OCI-M2 (cell line): ENCODE results near the gene WDR49.

Source experiments
- DNase-seq: peaks from one replicate; lab custom pipeline; 2025; ENCODE audit not compliant: unreplicated experiment; lab: John Stamatoyannopoulos, UW

WDR49 gene

DNA sequence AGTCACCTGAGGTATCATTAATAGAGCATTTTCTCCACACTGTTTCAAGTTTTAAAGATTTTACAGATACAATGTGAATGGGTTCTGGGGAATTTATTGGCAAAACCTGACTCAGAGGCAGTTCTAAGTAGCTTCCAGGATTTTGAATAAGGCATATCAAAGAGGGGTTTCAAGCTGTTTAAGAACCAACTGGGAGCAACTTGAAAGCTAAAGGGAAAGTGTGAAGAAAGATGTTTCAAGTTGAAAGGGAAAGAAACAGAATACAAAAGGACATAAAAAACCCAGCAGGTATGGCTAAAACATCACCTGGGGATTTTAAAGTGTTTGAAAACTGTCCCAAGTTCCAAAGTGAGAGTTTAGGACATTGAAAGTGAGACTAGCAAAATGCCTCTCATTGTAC is 162.1 kb downstream of the WDR49 start:
- no peak for DNase-seq

DNA sequence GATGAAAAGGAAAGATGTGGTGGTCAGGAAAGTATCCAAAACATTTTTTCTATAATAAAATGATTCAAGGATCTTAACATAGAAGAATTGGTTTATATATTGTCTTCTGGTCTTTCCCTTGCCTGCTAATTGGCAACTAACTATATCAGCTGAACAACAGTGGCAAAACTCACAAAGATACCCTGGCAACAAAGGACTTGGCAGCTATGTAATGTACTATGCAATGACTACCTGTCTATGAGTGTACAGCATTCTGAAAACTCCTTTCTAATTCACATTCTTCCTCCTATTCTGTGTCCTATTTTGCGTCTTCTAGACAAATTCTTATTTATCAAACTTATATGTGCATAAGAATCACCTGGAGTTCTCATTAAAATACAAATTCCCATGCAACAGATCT is 164.2 kb downstream of the WDR49 start:
- no peak for DNase-seq

DNA sequence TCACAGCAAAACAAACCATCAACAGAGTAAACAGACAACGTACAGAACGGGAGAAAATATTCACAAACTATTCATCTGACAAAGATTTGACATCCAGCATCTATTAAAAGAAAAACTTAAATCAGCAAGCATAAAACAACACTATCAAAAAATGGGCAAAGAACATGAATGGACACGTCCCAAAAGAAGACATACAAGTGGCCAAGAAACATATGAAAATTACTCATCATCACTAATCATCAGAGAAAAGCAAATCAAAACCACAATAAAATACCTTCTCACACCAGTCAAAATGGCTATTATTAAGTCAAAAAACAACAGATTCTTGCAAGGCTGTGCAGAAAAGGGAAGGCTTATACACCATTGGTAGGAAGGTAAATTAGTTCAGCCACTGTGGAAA is 166.2 kb downstream of the WDR49 start:
- DNase-seq: no peak

DNA sequence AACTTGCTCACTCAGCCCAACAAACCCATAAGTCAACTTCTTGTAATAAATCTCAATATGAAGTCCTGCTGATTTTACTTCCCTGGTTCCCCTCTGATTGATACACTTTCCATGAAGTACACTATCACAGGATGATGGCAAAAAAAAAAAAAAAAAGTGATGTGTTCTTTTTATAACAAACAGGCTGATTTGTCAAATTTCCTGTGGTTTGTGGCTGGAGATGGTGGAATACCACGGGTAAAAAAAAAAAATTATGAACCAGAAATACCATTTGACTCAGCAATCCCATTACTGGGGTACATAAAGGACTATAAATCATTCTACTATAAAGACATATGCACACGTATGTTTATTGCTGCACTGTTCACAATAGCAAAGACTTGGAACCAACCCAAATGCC is 169.2 kb downstream of the WDR49 start:
- no peak for DNase-seq

DNA sequence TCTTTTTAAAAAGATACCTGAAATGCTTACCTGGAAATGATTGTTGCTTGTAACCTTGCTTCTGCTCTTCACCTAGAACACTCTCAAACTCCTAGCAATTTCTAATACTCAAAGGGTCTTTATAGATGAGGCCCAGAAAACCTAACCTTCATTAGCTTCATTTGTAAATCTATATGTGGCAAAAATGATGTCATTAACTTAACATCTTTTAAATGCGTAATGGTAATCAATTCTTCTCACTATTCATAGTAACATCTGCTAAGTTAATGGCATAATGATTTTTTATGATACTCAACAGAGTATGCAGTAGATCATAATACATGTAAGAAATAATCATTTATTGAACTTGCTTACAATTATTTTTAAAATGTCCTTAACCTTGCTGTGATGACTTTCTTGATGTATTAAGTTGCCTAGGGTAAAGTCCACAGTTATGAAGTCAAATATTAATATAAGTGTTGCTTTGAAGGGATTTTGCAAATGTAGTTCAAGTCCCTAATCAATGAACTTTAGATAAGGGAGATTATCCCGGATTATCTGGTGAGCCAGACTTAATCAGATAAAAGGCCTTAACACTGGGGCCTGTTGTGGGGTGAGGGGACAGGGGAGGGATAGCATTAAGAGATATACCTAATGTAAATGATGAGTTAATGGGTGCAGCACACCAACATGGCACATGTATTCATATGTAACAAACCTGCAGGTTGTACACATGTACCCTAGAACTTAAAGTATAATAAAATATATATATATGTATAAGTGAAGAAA is 169.8 kb downstream of the WDR49 start:
- DNase-seq: no peak

DNA sequence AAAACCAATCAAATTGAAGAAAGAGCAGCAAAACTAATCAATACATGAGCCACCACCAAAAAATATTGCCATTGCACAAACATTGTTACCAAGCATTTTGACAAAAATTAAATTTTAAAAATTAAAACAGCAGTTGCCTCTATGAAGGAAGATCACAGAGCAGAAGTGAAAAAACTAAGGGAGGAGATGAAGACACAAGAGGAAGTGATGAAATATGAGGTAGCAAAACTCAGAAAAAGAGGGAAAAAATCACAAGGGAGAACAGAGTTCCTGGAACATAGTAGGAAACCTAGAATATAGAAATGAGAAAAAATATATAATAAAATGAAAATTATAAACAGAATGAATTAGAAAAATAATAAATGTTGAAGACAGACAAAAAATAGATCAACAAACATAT is 172.6 kb downstream of the WDR49 start:
- no peak for DNase-seq

DNA sequence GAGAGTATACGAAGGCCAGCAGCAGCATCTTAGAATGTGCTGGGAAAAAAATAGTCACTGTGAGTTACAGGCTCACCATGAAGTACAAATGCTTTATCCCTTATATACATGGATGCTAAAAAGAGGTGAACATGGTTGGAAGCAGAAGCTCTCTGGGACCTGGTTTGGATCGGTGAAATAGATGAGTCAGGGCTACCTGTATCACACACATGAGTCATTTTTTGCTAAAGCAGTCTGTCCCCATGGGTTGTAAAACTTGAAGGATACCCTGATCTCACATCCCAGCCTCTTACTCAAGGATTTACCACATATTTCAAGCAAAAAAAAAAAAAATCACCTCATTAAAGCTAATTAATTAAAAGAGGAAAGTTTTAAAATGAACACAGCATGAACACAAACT is 173.0 kb downstream of the WDR49 start:
- DNase-seq: no peak

DNA sequence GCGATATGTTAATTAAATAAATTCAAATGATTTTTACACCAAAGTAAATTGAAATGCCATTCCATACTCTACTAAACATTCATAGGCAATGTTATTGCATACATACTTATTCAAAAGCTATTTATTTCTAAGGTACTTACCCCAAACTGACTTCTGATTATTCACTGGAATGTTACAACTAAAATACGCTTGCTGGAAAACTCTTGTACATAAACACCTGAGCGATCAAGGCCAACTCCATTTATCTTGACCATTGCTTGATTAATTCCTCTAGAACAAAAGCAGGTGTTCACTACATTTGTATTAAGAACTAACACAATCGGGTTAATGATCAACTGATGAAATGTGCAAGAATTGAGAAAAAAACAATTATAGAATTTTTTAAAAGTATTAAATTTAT is 179.9 kb downstream of the WDR49 start, which contains the start of gene SERPINI2:
SERPINI2 (minus strand) TSS at position 180 of the 400 bp plus-strand sequence. CDS start 2,208 bp downstream, outside the sequence.
- no peak for DNase-seq

DNA sequence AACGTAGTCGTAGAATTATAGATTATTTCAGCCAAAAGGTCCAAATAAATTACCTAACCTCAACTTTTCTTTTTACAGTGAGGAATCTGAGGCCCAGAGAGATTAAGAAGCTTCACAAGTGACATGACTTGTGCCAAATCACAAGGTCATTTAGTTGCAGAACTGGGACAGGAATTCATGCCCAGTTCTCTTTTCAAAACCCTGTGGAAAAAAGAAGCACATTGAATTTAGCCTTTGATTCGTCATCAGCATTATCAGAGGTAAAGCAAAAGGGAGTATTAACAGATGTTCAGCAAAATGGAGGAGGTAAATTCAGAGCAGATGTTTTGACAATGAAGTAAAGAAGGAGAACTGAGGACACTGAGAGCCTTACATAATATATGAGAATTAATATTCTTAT is 184.4 kb downstream of the WDR49 start:
- DNase-seq: no peak

DNA sequence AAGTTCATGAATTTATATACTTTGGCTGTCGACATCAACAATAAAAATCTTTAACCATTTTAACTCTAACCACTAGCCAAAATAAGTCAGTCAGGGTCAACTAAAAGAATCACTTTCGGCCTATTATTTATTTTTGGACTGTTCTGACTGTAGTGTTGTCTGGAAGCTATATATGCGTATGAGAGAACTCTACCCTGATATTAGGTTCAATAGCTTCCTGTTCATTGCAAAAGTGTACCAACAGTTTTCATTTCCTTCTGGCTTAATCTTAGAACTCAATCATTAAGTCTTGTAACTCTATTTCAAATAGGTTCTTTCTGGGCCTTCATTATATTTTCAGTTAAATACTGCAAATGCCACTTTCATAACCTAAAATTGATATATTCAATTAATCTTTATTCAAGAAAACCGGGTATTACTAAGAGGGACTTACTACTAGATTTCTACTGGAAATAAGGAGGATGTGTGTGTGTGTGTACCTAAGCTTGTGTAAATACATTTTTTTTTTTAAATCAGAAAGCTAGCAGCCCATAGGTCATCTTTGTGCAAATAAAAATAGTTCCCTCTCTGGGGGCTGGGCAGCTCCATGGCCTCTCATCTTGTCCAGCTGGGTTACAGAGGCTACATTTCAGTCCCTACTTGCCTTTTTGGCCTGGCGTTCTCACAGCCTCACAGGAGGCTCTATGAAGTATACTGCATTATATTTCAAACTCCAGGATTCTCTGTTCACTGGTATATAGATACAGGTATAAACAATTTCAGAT is 185.7 kb downstream of the WDR49 start:
- no peak for DNase-seq

DNA sequence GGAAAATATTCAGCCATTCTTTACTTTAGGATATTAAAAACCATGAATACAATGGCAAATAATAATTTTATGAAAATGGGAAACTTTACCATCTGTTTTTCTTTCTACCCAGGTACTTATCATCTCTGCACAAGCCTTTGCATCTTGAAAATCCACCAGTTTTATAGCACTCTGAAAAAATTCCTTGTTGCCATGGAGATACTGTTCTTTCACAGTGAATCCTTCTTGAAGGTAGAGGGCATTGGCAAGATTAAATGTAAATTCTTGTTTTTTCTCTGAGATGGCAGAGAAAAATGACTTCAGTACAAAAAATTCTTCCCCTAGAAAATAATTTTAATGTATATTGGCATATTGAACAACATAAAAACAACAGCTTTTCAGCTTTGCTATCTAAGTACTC is 186.8 kb downstream of the WDR49 start:
- no peak for DNase-seq

DNA sequence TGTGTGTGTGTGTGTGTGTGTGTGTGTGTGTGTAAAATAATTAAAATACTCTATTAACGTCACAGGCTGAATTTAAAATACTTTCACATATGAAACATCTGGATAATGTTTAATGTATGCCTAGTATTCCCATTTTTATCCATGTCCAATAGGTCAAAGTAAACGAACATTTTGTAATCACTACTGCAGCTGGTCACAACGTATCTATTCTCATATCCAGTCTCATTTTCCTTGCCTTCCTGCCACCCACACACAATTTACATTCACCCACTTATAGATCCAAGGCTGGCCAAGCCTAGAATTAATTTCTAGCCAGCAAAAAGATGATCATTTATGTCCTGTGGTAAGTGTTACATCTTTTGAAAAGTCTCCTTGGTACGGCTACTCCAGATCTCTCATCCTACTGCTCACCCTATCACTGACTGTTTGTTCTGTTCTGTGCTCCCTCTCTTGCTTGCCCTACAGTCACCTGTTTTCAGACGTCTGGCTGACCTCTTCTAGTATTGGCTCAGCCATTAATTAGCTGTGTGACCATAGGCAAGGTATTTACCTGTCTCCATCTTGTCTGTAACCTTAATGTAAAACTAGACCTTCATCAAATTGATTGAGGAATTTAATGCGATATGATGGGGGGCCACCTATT is 197.5 kb downstream of the WDR49 start:
- DNase-seq: no peak

DNA sequence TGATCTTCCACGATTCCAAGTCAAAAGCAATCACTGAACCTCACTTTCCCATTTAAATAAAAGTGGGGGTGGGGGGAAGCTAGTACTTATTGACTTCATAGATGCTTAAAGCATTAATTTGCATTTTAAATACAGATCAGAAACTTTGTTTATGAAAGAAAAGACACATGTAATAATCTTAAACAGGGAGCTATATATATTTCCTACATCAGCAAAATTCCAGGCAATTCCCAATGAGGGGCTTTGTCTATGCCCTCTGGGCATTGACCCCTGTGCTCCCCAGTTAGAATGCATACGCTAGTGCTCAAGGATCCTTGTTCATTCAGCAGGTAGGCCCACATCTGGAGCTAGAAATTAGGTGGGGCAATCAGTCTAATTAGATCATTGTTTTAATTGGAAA is 199.9 kb downstream of the WDR49 start:
- no peak for DNase-seq

DNA sequence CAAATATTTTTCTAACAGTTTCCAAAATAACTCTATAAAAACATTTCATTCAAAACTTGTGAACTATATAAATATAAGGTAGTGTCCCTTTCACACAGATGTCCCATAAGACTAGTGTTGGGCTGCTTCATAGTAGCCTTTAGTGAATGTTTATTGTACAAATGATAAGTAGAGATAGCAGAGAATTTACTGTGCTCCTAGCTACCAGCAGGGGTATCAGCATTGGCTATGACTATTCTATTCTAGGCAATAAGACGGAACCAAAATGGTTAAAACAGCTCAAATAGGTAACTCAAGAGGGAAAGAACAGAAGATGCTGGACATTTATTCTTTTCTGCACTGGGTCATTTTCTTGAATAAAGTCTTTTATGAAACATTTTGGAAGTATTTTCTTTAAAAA is 202.5 kb downstream of the WDR49 start:
- no peak for DNase-seq

DNA sequence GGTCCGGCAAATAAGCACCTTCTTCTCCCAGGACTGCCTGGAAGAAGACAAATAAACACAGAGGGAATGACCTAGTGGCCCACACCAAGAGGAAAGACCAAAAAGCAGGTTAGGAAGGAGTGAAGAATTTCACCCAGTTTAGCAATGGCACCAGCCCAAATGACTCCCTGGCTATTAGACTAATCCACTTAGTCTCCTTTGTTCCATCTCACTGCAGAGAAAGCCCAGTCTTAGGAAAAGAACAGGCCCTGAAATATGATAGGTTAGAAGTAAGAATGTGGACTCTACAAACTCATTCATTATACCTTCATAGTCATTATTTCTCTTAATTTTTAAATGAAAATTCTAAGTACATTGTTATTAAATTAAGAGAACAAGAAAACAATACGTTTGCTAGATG is 203.1 kb downstream of the WDR49 start:
- no peak for DNase-seq

DNA sequence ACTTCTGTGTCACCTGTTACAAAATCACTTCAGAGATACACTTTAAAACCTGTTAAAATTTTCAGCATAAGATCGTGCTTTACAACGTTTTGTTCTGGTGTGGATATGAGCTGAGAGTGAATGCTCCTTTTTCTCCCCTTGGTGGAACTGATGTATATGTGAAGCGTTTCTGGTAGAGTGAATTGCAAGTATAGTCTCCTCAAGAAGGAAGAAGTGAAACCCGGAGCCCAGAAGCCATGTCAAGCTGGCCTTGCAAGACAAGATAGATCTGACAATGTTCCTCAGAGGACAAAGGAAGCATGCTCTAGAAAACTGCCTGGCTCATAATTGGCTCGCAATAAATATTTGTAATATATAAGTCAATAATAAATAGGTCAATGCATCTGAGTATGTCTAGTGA is 203.5 kb downstream of the WDR49 start:
- no peak for DNase-seq

DNA sequence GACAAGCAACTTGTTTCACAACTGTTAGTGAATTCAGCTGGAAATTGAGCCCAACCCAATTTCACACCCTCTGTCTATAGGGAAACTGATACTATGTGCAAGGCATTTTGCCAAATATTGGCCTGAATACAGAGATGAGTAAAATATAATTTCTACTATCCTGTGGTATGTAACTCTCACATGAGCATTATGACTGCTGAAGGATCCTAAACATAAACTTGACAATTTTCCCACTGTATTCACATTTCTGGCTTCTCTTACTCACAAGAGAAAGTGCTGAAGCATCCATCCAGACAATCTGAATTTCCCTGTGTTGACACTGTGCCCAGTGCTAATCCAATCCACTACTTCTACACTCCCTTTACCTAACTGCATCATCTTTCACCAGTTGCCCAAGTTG is 208.3 kb downstream of the WDR49 start:
- DNase-seq: no peak

DNA sequence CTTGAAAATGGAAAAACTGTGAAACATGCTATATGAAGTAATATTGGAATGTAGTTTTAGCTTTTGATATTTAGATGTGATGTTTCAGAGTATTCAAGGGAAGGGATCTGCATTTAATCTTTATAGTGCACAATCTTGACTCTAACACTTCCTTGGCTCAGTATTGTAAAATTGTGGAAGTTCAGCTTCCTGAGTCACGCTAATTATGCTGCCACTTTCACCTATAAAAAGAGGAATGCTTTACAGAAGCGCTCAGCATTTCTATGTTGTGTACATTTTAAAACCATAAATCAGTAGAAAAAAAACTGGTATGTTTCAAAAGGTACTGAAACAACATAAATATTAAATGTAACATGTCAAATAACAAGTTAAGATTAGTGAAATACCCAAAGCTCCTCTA is 212.5 kb downstream of the WDR49 start:
- DNase-seq: no peak

DNA sequence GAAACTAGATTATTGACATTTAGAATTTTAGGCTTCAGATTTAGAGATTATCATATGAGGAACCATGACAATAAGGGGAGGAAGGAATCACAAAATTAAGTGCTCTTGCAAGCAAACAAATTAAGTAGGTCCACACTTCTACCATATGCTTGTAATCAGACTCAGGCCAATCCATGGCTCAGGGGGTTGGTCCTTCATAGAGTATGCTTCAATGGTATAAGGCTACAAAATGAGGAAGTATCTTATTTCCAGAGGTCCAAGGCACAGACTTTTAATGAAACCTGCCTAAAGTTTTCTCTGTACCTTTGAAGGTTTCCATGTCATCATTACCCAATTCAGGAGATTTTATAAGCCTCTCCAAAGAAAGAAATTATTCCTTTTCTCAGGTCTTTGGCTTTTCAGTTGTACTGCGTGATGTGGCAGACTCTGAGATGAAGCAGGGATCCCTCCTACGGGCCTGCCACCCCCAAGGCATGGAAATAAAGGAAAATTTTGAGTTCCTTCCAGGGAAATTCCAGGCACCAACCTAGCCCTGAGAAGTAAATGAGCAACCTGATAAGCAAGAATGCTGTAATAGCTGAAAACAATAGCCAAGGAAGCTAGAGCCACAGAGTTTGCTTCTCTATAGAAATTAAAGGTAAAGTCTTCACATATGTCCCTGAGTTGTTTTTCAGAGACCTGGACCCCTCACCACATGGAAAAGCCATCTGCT is 216.2 kb downstream of the WDR49 start:
- no peak for DNase-seq
